RWPE1 (cell line): ENCODE data around the gene ULK2.

ENCODE experiments used
- CTCF ChIA-PET: fragments of 350-600 bp; sonication (Branson Sonifier 250); formaldehyde crosslinking; extraction: SDS; loops from one replicate; lab custom pipeline; 2021; lab: Yijun Ruan, JAX
- POLR2A ChIA-PET: fragments of 400-600 bp; formaldehyde crosslinking; extraction: SDS; loops from one replicate; lab custom pipeline; 2020; ENCODE audit warnings: antibody characterized with exemption; ENCODE audit not compliant: low non-redundant PET; lab: Yijun Ruan, JAX
- DNase-seq: peaks from one replicate; pipeline ENCODE4 v3.0.0; 2012; ENCODE audit warnings: low spot score
- H3K27ac ChIP-seq: fragments of 450-650 bp; 2 replicates; pipeline ENCODE4 v1.5.1; 2017
- TF ChIP-seq, protein P1 (sequence below): fragments of 450-650 bp; conservative IDR thresholded peaks from 2 replicates; pipeline ENCODE4 v1.5.1; 2017; ENCODE audit warnings: low read depth, mild to moderate bottlenecking

Gene ULK2

DNA sequence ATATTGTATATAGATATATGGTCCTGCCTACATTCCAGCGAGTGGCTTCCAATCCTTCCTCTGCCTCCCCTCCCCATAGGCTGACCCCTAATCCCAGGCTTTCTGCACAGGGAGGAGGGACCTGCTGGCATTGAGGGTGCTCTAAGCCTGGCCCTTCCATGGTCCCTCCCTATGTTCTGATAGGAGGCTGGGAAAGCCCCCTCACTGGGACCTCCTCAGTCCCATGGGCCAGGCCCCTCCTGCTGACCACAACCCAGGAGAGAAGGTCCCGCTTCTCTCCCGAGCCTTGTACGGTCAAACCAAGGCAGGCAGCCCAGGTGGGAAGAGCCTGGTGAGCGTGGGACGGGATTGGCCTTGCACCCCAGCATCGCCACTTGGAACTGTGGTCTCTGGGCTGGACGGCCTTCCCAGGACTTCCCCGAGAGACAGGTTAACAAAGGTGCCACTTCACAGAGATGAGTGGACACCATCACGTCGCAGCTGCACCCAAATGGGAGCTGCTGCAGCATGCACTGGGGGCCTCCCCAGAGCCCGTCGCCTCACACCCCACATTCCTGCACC lies 120.5 kb downstream of the ULK2 start:
- no peak for DNase-seq
- TF ChIP-seq, protein P1, sequence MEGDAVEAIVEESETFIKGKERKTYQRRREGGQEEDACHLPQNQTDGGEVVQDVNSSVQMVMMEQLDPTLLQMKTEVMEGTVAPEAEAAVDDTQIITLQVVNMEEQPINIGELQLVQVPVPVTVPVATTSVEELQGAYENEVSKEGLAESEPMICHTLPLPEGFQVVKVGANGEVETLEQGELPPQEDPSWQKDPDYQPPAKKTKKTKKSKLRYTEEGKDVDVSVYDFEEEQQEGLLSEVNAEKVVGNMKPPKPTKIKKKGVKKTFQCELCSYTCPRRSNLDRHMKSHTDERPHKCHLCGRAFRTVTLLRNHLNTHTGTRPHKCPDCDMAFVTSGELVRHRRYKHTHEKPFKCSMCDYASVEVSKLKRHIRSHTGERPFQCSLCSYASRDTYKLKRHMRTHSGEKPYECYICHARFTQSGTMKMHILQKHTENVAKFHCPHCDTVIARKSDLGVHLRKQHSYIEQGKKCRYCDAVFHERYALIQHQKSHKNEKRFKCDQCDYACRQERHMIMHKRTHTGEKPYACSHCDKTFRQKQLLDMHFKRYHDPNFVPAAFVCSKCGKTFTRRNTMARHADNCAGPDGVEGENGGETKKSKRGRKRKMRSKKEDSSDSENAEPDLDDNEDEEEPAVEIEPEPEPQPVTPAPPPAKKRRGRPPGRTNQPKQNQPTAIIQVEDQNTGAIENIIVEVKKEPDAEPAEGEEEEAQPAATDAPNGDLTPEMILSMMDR, result no peak
- CTCF ChIA-PET, result interaction anchor here (3.2 kb wide), 1 partner anchor 28 kb away, joined by 13 read pairs; no protein-coding TSS in a partner anchor
- POLR2A ChIA-PET, result no interaction called here
- peak overlapping the region; percentile 100 for H3K27ac ChIP-seq

DNA sequence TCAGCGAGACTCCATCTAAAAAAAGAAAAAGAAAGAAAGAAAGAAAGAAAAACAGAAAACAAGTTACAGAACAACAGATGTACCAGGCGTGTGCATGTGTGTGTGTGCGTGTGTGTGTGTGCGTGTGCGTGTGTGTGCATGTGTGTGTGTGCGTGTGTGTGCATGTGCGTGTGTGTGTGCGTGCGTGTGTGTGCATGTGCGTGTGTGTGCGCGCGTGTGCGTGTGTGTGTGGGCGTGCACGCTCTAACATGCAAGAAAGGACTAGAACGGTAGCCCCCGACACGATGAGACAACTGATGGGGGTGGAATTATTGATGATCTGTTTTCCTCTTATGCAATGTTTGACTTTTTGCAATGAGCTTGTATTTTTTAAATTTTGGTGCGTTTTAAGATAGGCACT lies 121.2 kb downstream of the ULK2 start:
- TF ChIP-seq, protein P1, result no peak
- CTCF ChIA-PET, result no interaction called here

DNA sequence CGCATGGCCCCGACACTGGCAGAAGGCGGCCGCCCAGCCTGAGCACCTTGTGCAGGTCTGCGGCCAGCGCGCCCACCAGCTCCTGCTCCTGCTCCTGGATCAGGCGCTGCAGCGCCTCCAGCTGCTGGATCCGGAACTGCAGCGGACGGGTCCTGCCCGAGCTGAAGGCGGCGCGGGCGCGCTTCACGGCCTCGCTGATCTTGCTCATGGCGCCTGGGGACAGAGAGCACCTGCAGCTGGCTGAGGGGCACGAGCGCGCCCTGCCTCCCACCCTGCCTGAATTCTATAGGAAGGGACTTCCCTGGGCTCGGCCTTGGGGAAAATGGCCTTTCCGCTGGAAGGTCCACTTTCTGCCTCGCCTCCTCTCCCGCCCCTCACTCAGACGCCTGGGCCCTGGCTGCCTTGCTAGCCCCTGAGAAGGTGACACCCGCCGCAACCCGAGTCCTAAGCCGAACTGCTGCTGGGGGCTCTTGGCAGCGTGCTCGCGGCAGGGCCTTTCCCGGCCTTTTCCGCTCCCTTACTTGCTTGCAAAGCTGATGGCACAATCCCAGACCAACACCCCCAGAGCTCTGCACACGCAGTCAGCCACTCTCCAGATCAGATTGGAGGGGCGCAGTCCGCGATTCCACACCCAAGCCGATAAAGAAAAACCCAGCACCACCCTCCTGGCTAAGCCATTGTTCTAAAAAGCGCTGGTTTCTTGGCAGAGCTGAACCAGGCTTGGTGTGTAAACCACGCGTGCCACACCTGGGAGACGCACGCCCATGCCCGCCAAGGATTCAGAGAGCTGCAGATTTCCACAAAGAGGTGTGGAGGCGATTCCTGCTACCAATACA lies 122.6 kb downstream of the ULK2 start:
- TF ChIP-seq, protein P1, result peak; percentile 80
- DNase-seq, result no peak
- H3K27ac ChIP-seq, result peak overlapping the region; percentile 100
- ChIA-PET POLR2A (no interaction called here), CTCF (interaction anchor here (0.6 to 1.6 kb wide), 5 partner anchors 9 to 229 kb away, joined by 3 to 8 read pairs (median 5); no protein-coding TSS in a partner anchor)

More for the DNA sequence above, 121.2 kb downstream of the ULK2 start:
- POLR2A ChIA-PET, result no interaction called here
- peak overlapping the region; percentile 100 for H3K27ac ChIP-seq
- no peak for DNase-seq

DNA sequence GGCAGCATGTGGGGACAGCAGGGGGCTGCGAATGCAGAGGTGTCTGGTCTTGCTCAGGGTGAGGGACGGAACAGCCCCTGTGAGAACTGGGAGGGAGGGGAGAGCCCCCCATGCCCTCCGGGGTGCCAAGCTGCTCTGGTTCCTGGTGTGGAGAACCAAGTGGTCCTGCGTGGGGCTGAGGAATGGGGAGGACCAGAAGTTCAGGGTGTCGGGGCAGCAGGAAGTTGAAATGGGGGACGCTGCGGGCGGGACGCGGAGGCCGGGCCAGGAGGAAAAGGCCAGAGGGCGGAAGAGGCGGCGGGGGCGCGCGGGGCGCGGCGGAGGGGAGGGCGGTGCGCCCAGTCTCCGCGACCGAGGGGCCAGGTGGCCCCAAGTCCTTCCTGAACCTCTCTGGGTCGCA lies 123.2 kb downstream of the ULK2 start:
- DNase-seq, result no peak
- CTCF ChIA-PET, result interaction anchor here (1.5 to 1.6 kb wide), 3 partner anchors 10 to 24 kb away, joined by 5 to 8 read pairs (median 6); no protein-coding TSS in a partner anchor
- POLR2A ChIA-PET, result no interaction called here
- H3K27ac ChIP-seq, result peak overlapping the region; percentile 100
- TF ChIP-seq, protein P1, result no peak

DNA sequence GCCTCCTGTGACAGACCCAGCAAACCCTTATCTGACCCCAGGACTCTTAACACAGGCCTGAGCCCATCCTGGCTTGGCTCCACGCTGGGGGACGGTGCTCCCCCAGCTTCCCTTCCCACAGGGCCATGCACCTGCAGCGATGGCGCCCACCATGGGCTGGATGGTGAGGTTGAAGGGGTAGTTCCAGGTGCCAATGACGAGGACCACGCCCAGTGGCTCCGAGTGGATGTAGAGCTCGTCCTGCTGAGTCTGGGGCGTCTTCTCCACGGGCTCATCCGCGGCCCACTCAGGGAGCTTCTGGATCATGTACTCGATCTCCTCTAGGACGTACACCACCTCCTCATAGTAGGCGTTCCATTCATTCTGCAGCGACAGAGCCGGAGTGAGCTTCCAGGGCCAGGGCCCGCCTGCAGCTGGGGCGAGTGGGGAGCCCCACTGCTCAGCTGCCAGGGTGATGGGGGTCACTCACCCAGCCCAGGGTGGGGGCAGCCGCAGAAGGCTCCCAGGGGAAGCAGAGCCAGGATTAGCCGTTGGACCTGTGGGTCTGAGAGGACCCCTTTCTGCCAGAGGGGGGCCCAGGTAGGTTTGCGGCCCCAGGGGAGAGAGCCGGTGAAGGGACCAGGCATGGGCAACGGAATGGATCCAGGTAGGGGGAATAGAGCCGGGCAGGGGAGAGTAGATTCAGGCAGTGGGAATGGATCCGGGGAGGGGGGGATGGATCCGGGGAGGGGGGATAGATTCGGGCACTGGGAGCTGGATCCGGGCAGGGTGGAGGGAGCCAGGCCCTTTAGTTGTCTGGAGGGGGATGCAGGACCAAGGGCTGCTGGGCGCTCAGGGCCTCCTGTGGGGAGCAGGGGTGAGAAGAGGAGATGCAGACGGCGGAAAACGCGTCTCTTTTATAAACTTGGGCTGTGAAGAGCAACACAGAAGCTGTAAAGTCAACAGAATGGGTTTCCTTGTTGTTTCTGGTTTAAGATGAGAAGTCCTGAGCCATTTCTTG lies 124.3 kb downstream of the ULK2 start:
- ChIA-PET CTCF (interaction anchor here (0.7 to 1.2 kb wide), 2 partner anchors 10 to 122 kb away, joined by 3 to 5 read pairs; no protein-coding TSS in a partner anchor), POLR2A (no interaction called here)
- peak overlapping the region; percentile 100 for H3K27ac ChIP-seq
- TF ChIP-seq, protein P1, result no peak
- no peak for DNase-seq
